GM18526 (cell line): ENCODE results near the gene DTNBP1.

Experiments
- POLR2A ChIP-seq: IDR thresholded peaks from 3 replicates; pipeline ENCODE4 v1.6.1; 2011; ENCODE audit not compliant: insufficient read length; ENCODE audit errors: extremely low read depth

DTNBP1 gene

GRCh38 chr6:15588971-15589634 is 73.7 kb downstream of the DTNBP1 start:
- no peak for TF ChIP-seq POLR2A

- TF ChIP-seq POLR2A = no peak
These were observed 76.3 kb downstream of the DTNBP1 start for GRCh38 chr6:15586503-15586902.

GRCh38 chr6:15585760-15586214 is 77.0 kb downstream of the DTNBP1 start:
- TF ChIP-seq POLR2A = no peak

GRCh38 chr6:15582499-15582898 is 80.3 kb downstream of the DTNBP1 start:
- TF ChIP-seq POLR2A = no peak

GRCh38 chr6:15581751-15582150 is 81.1 kb downstream of the DTNBP1 start:
- no peak for TF ChIP-seq POLR2A

GRCh38 chr6:15580326-15580725 is 82.5 kb downstream of the DTNBP1 start:
- TF ChIP-seq POLR2A = no peak

GRCh38 chr6:15578716-15579391 is 84.0 kb downstream of the DTNBP1 start:
- TF ChIP-seq POLR2A = no peak

- no peak for TF ChIP-seq POLR2A
These were observed 85.2 kb downstream of the DTNBP1 start for GRCh38 chr6:15577550-15578171.

GRCh38 chr6:15577106-15577505 is 85.7 kb downstream of the DTNBP1 start:
- no peak for TF ChIP-seq POLR2A

GRCh38 chr6:15575357-15576033 is 87.3 kb downstream of the DTNBP1 start:
- TF ChIP-seq POLR2A = no peak

- no peak for TF ChIP-seq POLR2A
These were observed 88.3 kb downstream of the DTNBP1 start for GRCh38 chr6:15574486-15574885.

- TF ChIP-seq POLR2A = no peak
These were observed 88.8 kb downstream of the DTNBP1 start for GRCh38 chr6:15574023-15574422.

- no peak for TF ChIP-seq POLR2A
These were observed 89.4 kb downstream of the DTNBP1 start for GRCh38 chr6:15573384-15573783.

GRCh38 chr6:15572296-15573016 is 90.4 kb downstream of the DTNBP1 start:
- TF ChIP-seq POLR2A = no peak

GRCh38 chr6:15570171-15570570 is 92.7 kb downstream of the DTNBP1 start:
- no peak for TF ChIP-seq POLR2A
